HG03521 (cell line): ENCODE results near the gene ERCC2.

Experiments used
- ATAC-seq: cut with Tn5 transposase; IDR thresholded peaks from one replicate; pipeline ENCODE4 v1.9.1; 2021; ENCODE audit warnings: mild to moderate bottlenecking, moderate library complexity; ENCODE audit not compliant: unreplicated experiment

The ERCC2 gene

DNA sequence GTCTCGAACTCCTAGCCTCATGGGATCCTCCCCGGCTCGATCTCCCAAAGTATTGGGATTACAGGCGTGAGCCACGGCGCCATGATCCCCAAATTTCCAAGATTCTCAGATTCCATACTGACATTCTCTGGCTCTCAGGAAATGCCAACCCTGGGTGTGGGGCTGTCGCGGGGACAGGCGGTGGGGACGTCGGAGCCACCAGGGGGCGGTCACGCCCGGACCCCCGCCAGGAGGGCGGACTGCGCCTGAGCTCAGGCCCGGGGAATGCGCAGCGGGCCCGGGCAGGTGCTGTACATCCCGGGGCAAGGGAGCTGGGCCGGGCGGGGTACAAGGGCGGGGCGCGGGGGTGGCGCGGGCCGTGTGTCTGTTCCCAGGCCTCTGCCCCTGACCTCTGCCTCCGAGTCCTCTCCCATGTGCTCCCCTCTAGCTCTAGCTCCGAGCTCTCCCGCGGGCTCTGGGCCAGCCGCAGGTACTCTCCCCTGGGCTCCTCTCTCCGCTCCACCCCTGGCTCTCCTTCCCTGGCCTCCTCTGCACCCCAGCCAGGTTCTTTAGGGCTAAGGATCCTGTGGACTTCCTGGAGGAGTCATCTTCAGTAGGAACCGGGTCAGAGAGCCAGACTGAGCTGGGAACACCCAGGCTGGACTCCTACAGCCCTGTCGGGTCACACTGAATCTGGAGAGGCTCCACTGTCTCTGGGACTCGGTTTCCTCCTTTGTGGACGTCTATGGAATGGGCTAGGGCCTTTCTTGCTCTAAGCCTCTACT lies 32.1 kb upstream of the ERCC2 start:
- ATAC-seq: no peak

- no peak for ATAC-seq
Observed at GRCh38 chr19:45401815-45402214, 31.4 kb upstream of the ERCC2 start.

DNA sequence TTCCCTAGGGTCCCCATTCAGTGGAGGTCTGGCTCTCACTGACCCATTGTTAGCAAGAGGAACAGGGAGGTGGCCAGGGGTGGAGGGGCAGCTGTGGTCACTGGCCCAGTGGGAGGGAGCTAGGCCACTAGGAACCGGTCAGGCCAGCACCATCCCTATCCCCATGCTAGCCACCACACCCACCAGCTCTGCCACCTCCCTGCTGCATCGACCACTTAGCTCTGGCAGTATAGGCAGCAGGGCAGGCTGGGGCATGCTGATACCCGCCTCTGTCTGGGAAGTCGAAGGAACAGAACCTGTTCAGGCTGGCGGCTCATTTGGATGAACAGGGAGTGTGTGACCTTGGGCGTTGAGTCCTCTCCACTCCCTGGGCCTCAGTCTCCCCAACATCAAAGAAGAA lies 29.8 kb upstream of the ERCC2 start:
- ATAC-seq: no peak

DNA sequence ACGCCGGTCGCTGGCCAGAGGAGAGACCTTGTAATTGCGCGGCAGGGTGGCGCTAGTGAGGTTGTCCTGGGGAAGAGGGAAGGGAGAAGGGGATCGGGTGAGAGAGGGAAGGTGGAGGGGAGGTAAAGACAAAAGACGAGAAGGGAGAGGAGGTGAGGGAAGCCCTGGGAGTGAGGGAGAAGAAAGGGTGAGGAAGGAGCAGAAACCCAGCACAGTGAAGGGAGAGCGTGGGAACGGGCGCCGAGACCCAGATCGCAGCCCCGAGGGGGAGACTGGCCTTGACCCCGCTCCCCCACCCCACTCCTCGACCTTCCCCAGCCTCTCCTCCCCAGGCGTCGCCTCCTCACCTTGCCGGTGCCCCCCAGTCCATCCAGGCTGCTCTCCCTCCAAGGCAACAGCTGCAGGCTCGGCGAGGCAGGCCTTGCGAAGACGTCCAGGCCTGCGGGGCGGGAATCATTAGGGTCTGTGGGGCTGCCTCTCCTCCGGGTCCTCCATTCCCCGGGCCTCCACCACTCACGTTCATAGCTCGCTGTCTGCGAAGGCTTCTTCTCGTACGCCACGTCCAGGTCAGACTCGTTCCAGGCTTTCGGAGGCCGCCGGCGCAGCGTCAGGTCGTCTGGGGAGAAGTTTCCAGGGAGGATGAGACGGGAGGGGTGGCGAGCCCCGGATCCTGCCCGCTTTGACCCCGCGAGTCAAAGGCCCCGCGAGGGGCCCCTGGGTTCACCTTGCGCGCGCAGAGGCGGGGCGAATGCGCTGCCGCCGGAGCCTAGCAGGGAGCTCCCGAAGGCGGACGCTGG lies 25.6 kb upstream of the ERCC2 start:
- no peak for ATAC-seq

- no peak for ATAC-seq
Observed at GRCh38 chr19:45391871-45392665, 21.7 kb upstream of the ERCC2 start.

GRCh38 chr19:45391346-45391745 lies 21.0 kb upstream of the ERCC2 start:
- no peak for ATAC-seq

- no peak for ATAC-seq
Observed at GRCh38 chr19:45385392-45386221, 15.2 kb upstream of the ERCC2 start.

GRCh38 chr19:45382426-45382825 lies 12.1 kb upstream of the ERCC2 start:
- ATAC-seq: no peak

DNA sequence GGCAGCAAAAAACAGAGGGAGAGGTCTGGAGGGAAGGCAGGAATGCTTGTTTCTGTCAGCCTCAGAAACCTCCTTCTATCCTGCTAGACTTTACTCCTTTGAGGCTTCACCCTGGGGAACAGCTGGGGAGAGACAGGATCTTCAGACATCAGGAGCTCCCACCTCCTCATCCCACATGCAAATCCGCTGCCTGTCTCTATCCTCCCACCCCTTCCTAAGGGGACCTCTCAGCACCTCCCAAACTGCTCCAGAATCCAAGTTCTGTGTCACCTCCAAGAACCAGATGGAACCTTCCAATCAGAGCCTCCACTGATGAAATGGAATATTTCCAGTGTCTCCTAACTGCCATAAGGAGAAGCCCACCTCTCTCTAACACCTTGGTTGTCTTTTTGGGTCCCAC lies 9.7 kb upstream of the ERCC2 start:
- no peak for ATAC-seq

DNA sequence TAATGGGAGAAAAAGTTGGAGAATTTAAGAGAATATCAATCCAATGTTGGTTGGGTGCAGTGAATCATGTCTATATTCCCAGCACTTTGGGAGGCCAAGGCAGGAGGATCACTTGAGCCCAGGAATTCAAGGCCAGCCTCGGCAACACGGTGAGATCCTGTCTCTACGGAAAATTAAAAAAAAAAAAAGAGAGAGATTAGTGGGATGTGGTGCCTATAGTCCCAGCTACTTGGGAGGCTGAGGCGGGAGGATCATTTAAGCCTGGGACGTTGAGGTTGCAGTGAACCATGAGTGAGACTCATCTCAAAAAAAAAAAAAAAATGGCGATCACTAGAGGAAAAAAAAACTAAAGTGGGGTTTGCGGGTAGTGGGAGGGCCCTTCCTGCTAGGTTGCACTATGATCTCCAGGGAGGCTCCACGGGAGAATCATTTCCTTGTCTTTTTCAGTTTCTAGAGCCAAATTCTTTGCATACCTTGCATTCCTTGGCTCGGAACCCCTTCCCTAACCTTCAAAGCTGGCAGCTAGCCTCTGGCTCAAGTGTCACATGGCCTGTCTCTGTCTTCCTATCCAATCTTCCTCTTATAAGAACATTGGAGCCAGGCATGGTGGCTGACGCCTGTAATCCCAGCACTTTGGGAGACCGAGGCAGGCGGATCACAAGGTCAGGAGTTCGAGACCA lies 5.8 kb upstream of the ERCC2 start:
- ATAC-seq: no peak

GRCh38 chr19:45368737-45369340 lies 1.5 kb downstream of the ERCC2 start:
- ATAC-seq: no peak

GRCh38 chr19:45368127-45368526 lies 2.2 kb downstream of the ERCC2 start:
- no peak for ATAC-seq

DNA sequence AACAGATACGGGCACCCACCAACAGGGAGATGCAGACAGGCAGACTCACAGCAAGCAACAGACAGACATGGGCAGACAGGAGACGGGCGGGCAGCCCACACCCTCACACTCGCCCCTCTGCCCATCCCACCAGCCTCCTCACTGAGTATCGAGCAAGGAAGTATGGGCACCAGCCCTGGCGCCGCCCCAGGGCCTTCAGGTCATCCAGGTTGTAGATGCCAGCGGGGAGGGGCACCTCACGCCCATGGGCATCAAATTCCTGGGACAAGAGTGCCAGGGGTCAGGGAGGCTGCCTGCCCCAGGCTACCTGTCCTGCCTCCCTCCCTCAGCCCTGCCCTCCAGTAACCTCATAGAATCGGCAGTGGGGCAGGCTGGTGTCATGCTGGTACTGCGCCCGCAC lies 5.7 kb downstream of the ERCC2 start:
- ATAC-seq: no peak

GRCh38 chr19:45363861-45364459 lies 6.4 kb downstream of the ERCC2 start:
- ATAC-seq: no peak

GRCh38 chr19:45362291-45362690 lies 8.1 kb downstream of the ERCC2 start:
- ATAC-seq: no peak

GRCh38 chr19:45361608-45362007 lies 8.8 kb downstream of the ERCC2 start:
- no peak for ATAC-seq

- ATAC-seq: no peak
Observed at GRCh38 chr19:45358213-45358792, 12.1 kb downstream of the ERCC2 start.

GRCh38 chr19:45357445-45357783 lies 13.0 kb downstream of the ERCC2 start:
- no peak for ATAC-seq
